Lung (tissue), 12 donors: ENCODE measurements around the gene ZSCAN30. TPM values are rescaled to one million over a fixed set of nuclear protein-coding genes. Genes with fewer than 3 reads are reported as not detected.

Source experiments
- ATAC-seq: fragments of 200-7000 bp; cut with Tn5 transposase; one replicate; pipeline ENCODE4 v1.9.1; 2020; ENCODE audit warnings: moderate number of reproducible peaks; ENCODE audit not compliant: insufficient read depth, low FRiP score
- DNase-seq, 3 donors: peaks; one replicate each; pipeline ENCODE4 v3.0.0-alpha.2; 2013 to 2017
- H3K27ac ChIP-seq, 2 donors: one replicate each; pipeline ENCODE4 v1.5.1; 2013; ENCODE audit warnings: mild to moderate bottlenecking in 2 of 2, moderate library complexity in 2 of 2, control low read depth in 1 of 2, inconsistent platforms in 1 of 2, low read depth in 1 of 2, low read length in 1 of 2
- H3K27me3 ChIP-seq, 3 donors: one replicate each; pipeline ENCODE4 v1.5.1; 2013; ENCODE audit warnings: low read length in 2 of 3; ENCODE audit not compliant: control insufficient read depth in 3 of 3, insufficient read depth in 3 of 3
- H3K36me3 ChIP-seq, 4 donors: one replicate each; pipeline ENCODE4 v1.5.1; 2013; ENCODE audit warnings: low read length in 4 of 4, mild to moderate bottlenecking in 1 of 4, moderate library complexity in 1 of 4; ENCODE audit not compliant: control insufficient read depth in 4 of 4, insufficient read depth in 4 of 4
- H3K4me1 ChIP-seq, 5 donors: one replicate each; pipeline ENCODE4 v1.5.1; 2013; ENCODE audit warnings: low read length in 5 of 5, mild to moderate bottlenecking in 2 of 5, moderate library complexity in 1 of 5; ENCODE audit not compliant: control insufficient read depth in 5 of 5, insufficient read depth in 5 of 5
- H3K4me3 ChIP-seq: one replicate; pipeline ENCODE4 v1.5.1; 2013; ENCODE audit warnings: mild to moderate bottlenecking, control low read depth, moderate library complexity
- H3K9ac ChIP-seq, 2 donors: one replicate each; pipeline ENCODE4 v1.5.1; 2013; ENCODE audit warnings: low read length in 2 of 2, control low read depth in 1 of 2; ENCODE audit not compliant: insufficient read depth in 1 of 2
- H3K9me3 ChIP-seq, 4 donors: one replicate each; pipeline ENCODE4 v1.5.1; 2013; ENCODE audit warnings: low read length in 3 of 4, mild to moderate bottlenecking in 1 of 4, moderate library complexity in 1 of 4; ENCODE audit not compliant: control insufficient read depth in 4 of 4, insufficient read depth in 3 of 4
- CTCF ChIP-seq: IDR thresholded peaks from 2 replicates; pipeline ENCODE4 v1.5.1; 2012; ENCODE audit warnings: mild to moderate bottlenecking; ENCODE audit errors: control extremely low read depth, extremely low read depth
- WGBS, 2 donors: extraction: QIAGEN DNeasy Blood & Tissue Kit; methylation state at CpG; one replicate each; pipeline ENCODE4 v1.1.7; 2013; 5-methylcytosine and 5-hydroxymethylcytosine counted together
- polyA plus RNA-seq, 2 donors: library from polyadenylated mRNA; stranded (reverse); fragments of 200-250 nt; gene quantifications; one replicate each; pipeline ENCODE4 v1.2.1, GENCODE V29; 2013
- total RNA-seq, 2 donors: library from RNA; depleted of rRNA in 1 of 2; stranded (reverse); fragments of >200 nt in 1 of 2; gene quantifications; one replicate each; pipeline ENCODE4 v1.2.1, GENCODE V29; 2014 to 2021
- donor health status: control.
- donor health status: control.
- donor health status: Bipolar disorder and iron deficiency.
- donor health status: healthy.
- donor health status: DM: yes; HTN: yes; CAD: no.

Gene ZSCAN30
- total and polyA plus RNA-seq, 4 donors, result 5.7 to 42.6 (median 12.1) TPM

GRCh38 chr18:35282353-35282752 lies 7.7 kb downstream of the ZSCAN30 start:
- Histone ChIP-seq H3K4me1 (peaks cover 0 to 2% (median 0%) of the 10 kb centered on the region in 5 donors), H3K27ac (no peak overlapping the region), H3K27me3 (no peaks in the 10 kb centered on the region), H3K9me3 (peaks cover 0 to 7% (median 2%) of the 10 kb centered on the region in 4 donors), H3K9ac (no peak overlapping the region), H3K4me3 (no peak overlapping the region), H3K36me3 (peaks cover 0 to 23% (median 6%) of the 10 kb centered on the region in 4 donors)
- no peak for ATAC-seq
- WGBS, 2 donors, result 82 to 97% methylated on average over 1 of the region's 1 CpG
- DNase-seq, result no peak
- no peak for TF ChIP-seq CTCF

- no peak for ATAC-seq
- peaks cover 0 to 2% (median 0%) of the 10 kb centered on the region in 5 donors for H3K4me1 ChIP-seq
Observed at GRCh38 chr18:35278969-35279368, 11.1 kb downstream of the ZSCAN30 start.

GRCh38 chr18:35278085-35278484 lies 11.9 kb downstream of the ZSCAN30 start:
- WGBS, 2 donors, result 74 to 79% methylated on average over 1 of the region's 1 CpG
- ATAC-seq (no peak), DNase-seq (no peak)
- Histone ChIP-seq H3K27me3 (no peaks in the 10 kb centered on the region), H3K4me3 (no peak overlapping the region), H3K9me3 (peaks cover 0 to 2% (median under 1%) of the 10 kb centered on the region in 4 donors), H3K27ac (peak overlapping the region in 1 of 2 donors; percentile 53), H3K9ac (no peak overlapping the region), H3K4me1 (no peaks in the 10 kb centered on the region), H3K36me3 (peaks cover 0 to 11% (median under 1%) of the 10 kb centered on the region in 4 donors)
- TF ChIP-seq CTCF, result no peak

More at GRCh38 chr18:35278969-35279368, 11.1 kb downstream of the ZSCAN30 start:
- H3K27me3 ChIP-seq, result no peaks in the 10 kb centered on the region
- H3K9ac ChIP-seq, result no peak overlapping the region
- TF ChIP-seq CTCF, result no peak
- DNase-seq, result no peak
- peaks cover 0 to 4% (median 0%) of the 10 kb centered on the region in 4 donors for H3K9me3 ChIP-seq
- no peak overlapping the region for H3K27ac ChIP-seq
- no peak overlapping the region for H3K4me3 ChIP-seq
- peaks cover 0 to 14% (median 3%) of the 10 kb centered on the region in 4 donors for H3K36me3 ChIP-seq

- ATAC-seq (no peak), DNase-seq (no peak)
- H3K9ac ChIP-seq, result no peak overlapping the region
- H3K4me3 ChIP-seq, result no peak overlapping the region
- H3K4me1 ChIP-seq, result no peaks in the 10 kb centered on the region
- H3K36me3 ChIP-seq, result peaks cover 0 to 8% (median under 1%) of the 10 kb centered on the region in 4 donors
- TF ChIP-seq CTCF, result no peak
- H3K9me3 ChIP-seq, result peaks cover 0 to 2% (median under 1%) of the 10 kb centered on the region in 4 donors
- H3K27ac ChIP-seq, result no peak overlapping the region
- H3K27me3 ChIP-seq, result no peaks in the 10 kb centered on the region
Observed at GRCh38 chr18:35277633-35278032, 12.4 kb downstream of the ZSCAN30 start.
